Tibial nerve (tissue), 4 donors: ENCODE measurements around the gene HARS2. TPM values are rescaled to one million over a fixed set of nuclear protein-coding genes. Genes with fewer than 3 reads are reported as not detected.
"Not testable (repeated sequence)": the region's sequence is repeated elsewhere in the genome, so short reads cannot be mapped to it uniquely, and the experiment has no call there.

ENCODE experiments used
- DNase-seq, 2 donors: peaks; one replicate each; pipeline ENCODE4 v3.0.0-alpha.2; 2019; ENCODE audit warnings: low spot score in 2 of 2
- H3K27ac ChIP-seq, 4 donors: fragments of 200-600 bp; sonication (generic) in 3 of 4; one replicate each; pipeline ENCODE4 v1.5.1; 2017 to 2019; ENCODE audit warnings: mild to moderate bottlenecking in 1 of 4
- H3K27me3 ChIP-seq, 2 donors: fragments of 200-600 bp; sonication (generic) in 1 of 2; one replicate each; pipeline versions ENCODE4 v1.5.1 to v1.6.0; 2017 to 2019
- H3K36me3 ChIP-seq, 3 donors: fragments of 200-600 bp; sonication (generic); one replicate each; pipeline ENCODE4 v1.5.1; 2018 to 2019
- H3K4me1 ChIP-seq, 4 donors: fragments of 200-600 bp; sonication (generic) in 3 of 4; one replicate each; pipeline ENCODE4 v1.5.1; 2017 to 2019
- H3K4me3 ChIP-seq, 4 donors: fragments of 200-600 bp; sonication (generic) in 3 of 4; one replicate each; pipeline ENCODE4 v1.5.1; 2017 to 2019; ENCODE audit warnings: mild to moderate bottlenecking in 1 of 4, moderate library complexity in 1 of 4
- H3K9me3 ChIP-seq, 4 donors: fragments of 200-600 bp; sonication (generic) in 3 of 4; one replicate each; pipeline ENCODE4 v1.5.1; 2017 to 2019
- EP300 ChIP-seq, 2 donors: sonication (generic); formaldehyde crosslinking; IDR thresholded peaks; one replicate each; pipeline ENCODE4 v1.6.1; 2017; ENCODE audit warnings: antibody characterized with exemption in 2 of 2, mild to moderate bottlenecking in 1 of 2
- POLR2A ChIP-seq, 2 donors: fragments of 450-650 bp; IDR thresholded peaks; one replicate each; pipeline ENCODE4 v1.6.1; 2017; ENCODE audit warnings: antibody characterized with exemption in 2 of 2, mild to moderate bottlenecking in 2 of 2, moderate library complexity in 2 of 2
- WGBS, 2 donors: methylation state at CpG; one replicate each; pipeline ENCODE4 v1.1.5; 2018; 5-methylcytosine and 5-hydroxymethylcytosine counted together
- total RNA-seq, 4 donors: library from RNA; depleted of rRNA; stranded (reverse); fragments of >200 nt; gene quantifications; one replicate each; pipeline ENCODE4 v1.1.0, GENCODE V29; 2016
- TF ChIP-seq, protein P1 (sequence below), 5 experiments: fragments of 200-600 bp in 3 of 5; fragments of 450-650 bp in 2 of 5; sonication (generic) in 3 of 5; IDR thresholded peaks; one replicate each; pipeline ENCODE4 v1.5.1; 2016 to 2019; ENCODE audit warnings: antibody characterized with exemption in 5 of 5, mild to moderate bottlenecking in 3 of 5, moderate library complexity in 2 of 5

The HARS2 gene
- total RNA-seq, 4 donors from 2014 or later, result 33.9 to 41.2 (median 35.1) TPM

- Histone ChIP-seq H3K27me3 (no peaks in the 10 kb centered on the region), H3K9me3 (no peaks in the 10 kb centered on the region), H3K4me1 (no peaks in the 10 kb centered on the region), H3K27ac (no peak overlapping the region), H3K4me3 (no peak overlapping the region), H3K36me3 (no peaks in the 10 kb centered on the region)
- TF ChIP-seq EP300 (IDR thresholded peaks at IDR 0.05) (no peak), POLR2A (IDR thresholded peaks at IDR 0.05) (no peak)
- TF ChIP-seq, protein P1, sequence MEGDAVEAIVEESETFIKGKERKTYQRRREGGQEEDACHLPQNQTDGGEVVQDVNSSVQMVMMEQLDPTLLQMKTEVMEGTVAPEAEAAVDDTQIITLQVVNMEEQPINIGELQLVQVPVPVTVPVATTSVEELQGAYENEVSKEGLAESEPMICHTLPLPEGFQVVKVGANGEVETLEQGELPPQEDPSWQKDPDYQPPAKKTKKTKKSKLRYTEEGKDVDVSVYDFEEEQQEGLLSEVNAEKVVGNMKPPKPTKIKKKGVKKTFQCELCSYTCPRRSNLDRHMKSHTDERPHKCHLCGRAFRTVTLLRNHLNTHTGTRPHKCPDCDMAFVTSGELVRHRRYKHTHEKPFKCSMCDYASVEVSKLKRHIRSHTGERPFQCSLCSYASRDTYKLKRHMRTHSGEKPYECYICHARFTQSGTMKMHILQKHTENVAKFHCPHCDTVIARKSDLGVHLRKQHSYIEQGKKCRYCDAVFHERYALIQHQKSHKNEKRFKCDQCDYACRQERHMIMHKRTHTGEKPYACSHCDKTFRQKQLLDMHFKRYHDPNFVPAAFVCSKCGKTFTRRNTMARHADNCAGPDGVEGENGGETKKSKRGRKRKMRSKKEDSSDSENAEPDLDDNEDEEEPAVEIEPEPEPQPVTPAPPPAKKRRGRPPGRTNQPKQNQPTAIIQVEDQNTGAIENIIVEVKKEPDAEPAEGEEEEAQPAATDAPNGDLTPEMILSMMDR (IDR thresholded peaks at IDR 0.05), result no peak
- 75 to 77% methylated on average over 7 of the region's 7 CpGs for WGBS, 2 donors
- DNase-seq, result no peak
Measured at GRCh38 chr5:140718266-140718592, 27.0 kb downstream of the HARS2 start.

- not testable (repeated sequence) for H3K4me3 ChIP-seq, H3K4me1 ChIP-seq, H3K27me3 ChIP-seq, H3K27ac ChIP-seq, H3K36me3 ChIP-seq, H3K9me3 ChIP-seq, DNase-seq
- 50 to 56% methylated on average over 6 of the region's 6 CpGs for WGBS, 2 donors
Measured at GRCh38 chr5:140720738-140721137, 29.5 kb downstream of the HARS2 start.

DNA sequence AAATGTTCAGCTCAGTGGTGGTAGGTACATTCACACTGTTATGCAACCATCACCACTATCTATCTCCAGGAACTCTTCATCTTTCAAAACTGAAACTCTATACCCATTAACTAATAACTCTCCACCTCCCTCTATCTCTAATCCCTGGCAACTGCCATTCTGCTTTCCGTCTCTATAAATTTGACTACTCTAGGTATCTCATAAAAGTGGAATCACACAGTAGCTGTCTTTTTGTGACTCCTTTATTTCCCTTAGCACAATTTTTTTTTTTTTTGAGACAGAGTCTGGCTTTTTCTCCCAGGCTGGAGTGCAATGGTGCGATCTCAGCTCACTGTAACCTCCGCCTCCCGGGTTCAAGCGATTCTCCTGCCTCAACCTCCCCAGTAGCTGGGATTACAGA, 30.1 kb downstream of the HARS2 start:
- whole genome bisulfite sequencing, 2 donors, result 82 to 83% methylated on average over 5 of the region's 5 CpGs
- DNase-seq, H3K9me3 ChIP-seq, H3K27ac ChIP-seq, H3K36me3 ChIP-seq, H3K27me3 ChIP-seq, H3K4me1 ChIP-seq, H3K4me3 ChIP-seq: not testable (repeated sequence)

DNA sequence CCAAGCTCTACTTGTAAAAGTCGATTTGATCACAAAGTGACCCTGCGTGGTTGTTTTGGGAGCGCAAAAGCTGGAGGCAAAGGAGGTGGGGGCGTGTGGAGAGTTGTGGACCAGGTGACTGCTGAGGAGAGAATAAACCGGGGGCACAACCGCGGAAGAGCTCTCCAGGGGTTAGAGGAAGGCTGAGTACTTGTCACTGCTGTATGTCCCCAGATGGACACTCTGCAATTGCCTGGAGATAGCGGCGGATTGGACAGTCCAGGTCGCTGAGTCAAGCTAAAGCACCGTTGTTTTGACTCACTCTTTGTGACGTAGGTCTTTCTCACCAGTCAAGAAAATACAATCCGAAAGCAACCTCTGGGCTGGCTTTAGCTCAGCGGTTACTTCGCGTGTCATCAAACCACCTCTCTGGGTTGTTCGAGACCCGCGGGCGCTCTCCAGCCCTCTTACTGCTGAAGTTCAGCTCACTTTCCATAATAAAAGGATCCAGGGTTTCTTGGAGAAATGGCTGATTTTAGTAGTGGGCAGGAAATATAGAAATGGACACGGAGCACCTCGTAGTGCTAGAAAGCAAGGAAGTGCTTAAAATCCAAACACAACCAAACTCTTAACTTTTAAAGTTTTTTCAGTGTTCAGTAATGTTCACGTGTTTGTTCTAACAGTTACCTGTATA, 34.7 kb downstream of the HARS2 start:
- TF ChIP-seq, protein P1 (IDR thresholded peaks at IDR 0.05), result no peak
- TF ChIP-seq POLR2A (IDR thresholded peaks at IDR 0.05) (no peak), EP300 (IDR thresholded peaks at IDR 0.05) (no peak)
- DNase-seq, result peak in 1 of 2 donors; percentile 28
- no peaks in the 10 kb centered on the region for H3K4me1 ChIP-seq
- H3K27me3 ChIP-seq, result peaks cover 0 to 4% of the 10 kb centered on the region in 2 donors
- no peak overlapping the region for H3K4me3 ChIP-seq
- H3K27ac ChIP-seq, result no peak overlapping the region
- 11 to 15% methylated on average over 23 of the region's 23 CpGs for WGBS, 2 donors
- no peaks in the 10 kb centered on the region for H3K9me3 ChIP-seq
- H3K36me3 ChIP-seq, result no peaks in the 10 kb centered on the region

DNA sequence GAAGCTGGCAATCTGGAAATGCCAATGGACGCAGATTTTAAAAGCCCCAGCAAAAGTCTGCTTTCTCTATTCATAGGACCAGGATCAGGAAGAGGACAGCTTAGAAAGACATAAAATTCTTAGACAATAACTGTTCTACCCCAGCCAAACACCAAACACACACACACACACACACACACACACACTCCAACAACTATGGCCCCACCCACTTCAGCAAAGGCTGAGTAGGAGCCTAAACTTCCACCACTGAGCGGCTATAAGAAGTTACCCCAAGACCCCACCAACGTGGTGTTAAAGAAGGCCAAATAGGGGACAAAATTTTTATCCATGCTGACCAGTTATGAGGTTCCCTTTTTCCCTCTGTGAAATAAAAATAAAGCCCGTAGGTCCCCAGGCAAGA, 41.8 kb downstream of the HARS2 start:
- no peak for DNase-seq
- no peaks in the 10 kb centered on the region for H3K4me1 ChIP-seq
- TF ChIP-seq, protein P1 (IDR thresholded peaks at IDR 0.05), result no peak
- TF ChIP-seq POLR2A (IDR thresholded peaks at IDR 0.05), result no peak
- no peak for TF ChIP-seq EP300 (IDR thresholded peaks at IDR 0.05)
- H3K27ac ChIP-seq, result no peak overlapping the region
- peaks cover 0 to 4% of the 10 kb centered on the region in 2 donors for H3K27me3 ChIP-seq
- WGBS, 2 donors, result 52 to 53% methylated on average over 4 of the region's 4 CpGs
- H3K4me3 ChIP-seq, result no peak overlapping the region
- no peaks in the 10 kb centered on the region for H3K36me3 ChIP-seq
- H3K9me3 ChIP-seq, result peaks cover 0 to 6% (median 0%) of the 10 kb centered on the region in 4 donors

- Histone ChIP-seq H3K9me3 (peaks cover 0 to 12% (median 0%) of the 10 kb centered on the region in 4 donors), H3K4me1 (no peaks in the 10 kb centered on the region), H3K36me3 (no peaks in the 10 kb centered on the region), H3K4me3 (no peak overlapping the region), H3K27ac (no peak overlapping the region), H3K27me3 (peaks cover 0 to 4% of the 10 kb centered on the region in 2 donors)
- no peak for TF ChIP-seq POLR2A (IDR thresholded peaks at IDR 0.05)
- TF ChIP-seq, protein P1 (IDR thresholded peaks at IDR 0.05), result peak in 4 of 5 experiments; percentile 8 to 15 (median 12)
- 66 to 67% methylated on average over 7 of the region's 7 CpGs for WGBS, 2 donors
- peak in 1 of 2 donors; percentile 8 for DNase-seq
Measured at GRCh38 chr5:140734354-140734753, 43.1 kb downstream of the HARS2 start.
